ENCODE measurements around the gene EFNA5. TPM values are rescaled to one million over a fixed set of nuclear protein-coding genes. Genes with fewer than 3 reads are reported as not detected.

Gene EFNA5
- total RNA-seq, 1 donor from 2014 or later: 0.23 TPM

DNA sequence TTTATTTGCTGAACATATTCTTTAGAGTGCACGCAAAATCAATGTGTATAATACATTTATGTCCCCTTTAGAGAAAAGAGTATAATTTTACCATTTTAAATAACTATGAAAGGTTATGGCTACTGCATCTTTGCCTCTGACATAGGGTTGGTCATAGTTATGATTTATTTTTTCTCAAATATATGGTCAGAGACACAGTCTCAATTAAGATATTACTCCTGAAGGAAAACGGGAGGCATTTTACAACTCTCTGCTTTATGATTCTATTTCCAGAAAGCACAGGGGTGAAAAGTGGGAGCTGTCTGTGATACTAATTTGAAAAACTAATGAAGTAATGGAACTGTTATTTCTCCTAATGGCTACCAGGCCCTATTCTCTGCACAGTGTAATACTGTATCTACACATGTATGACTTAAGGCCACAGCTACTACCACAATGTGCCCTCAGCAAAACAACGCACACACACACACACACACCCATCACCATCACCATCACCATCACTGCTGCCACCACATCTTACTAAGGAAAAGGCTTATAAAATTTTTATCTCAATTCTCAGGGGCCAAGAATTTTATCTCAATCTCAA is 262.9 kb downstream of the EFNA5 start:
- intact Hi-C loops (cut with micrococcal nuclease): no loop called here

DNA sequence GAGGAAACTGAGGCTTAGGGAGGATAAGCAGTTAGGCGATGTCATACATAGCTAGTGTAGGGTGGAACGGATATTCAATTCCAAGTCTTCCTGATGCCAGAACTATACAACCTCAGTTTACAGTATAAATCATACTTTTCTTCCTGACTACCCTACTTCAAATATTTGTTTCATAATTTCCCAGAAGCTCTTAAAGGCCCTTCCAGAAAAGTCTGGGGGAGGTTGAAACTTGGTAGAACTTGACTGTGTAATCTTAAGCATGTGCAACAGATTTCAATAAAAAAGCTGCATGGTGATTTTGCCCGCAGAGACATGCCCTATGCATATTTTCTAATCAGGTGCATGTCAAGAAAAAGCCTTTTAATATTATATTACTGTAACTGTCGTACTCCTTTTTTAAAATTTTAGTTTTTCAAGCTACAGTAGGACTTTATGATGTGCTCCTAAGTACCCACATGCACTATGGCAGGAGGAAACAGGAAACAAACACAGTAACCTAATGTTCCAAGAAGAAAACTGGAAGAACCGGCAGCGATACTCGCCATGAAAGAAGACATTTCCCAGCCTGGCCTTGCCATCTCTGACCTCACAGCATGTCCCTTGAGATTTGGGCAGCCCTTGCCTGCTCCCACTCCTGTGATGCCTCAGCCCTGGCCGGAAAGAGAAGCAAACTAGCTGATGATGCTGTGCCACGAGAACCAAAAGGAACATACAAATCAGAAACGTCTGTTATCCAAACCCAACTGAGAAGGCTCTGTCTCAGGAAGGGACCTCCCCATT is 266.0 kb downstream of the EFNA5 start:
- intact Hi-C loops (cut with micrococcal nuclease): no loop called here

DNA sequence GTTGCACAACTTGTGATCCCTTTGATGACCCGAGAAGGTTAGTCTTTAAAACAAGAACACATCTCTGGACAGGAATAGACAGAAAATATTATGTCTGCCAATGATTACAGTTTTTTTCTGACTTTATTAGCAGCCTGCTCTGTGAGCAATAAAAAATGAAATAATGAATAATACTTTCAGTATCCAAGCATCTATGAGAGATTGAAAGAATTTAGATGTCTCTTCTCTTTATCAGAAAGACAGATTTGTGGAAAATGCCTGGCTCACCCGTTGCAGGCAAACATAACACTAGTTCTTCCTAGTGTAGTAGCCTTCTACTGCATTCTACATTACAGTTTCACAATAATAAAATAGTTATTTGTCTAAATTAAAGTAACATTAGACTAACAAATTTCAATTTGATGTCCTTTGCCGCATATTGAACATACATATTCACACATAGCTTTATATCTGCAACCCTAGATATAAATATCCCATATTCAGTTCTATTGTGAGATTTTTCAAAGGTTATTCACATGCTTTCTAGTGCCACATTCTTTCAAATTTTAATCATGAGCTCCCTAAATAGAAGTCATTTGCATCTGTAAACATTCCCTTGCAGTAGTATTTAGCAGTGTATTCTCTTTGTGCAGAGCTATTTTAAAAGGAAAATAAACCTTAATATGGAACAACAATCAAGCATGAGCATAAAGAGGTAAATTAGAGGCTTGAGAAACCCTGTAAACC is 267.3 kb downstream of the EFNA5 start:
- intact Hi-C loops (cut with micrococcal nuclease): no loop called here

DNA sequence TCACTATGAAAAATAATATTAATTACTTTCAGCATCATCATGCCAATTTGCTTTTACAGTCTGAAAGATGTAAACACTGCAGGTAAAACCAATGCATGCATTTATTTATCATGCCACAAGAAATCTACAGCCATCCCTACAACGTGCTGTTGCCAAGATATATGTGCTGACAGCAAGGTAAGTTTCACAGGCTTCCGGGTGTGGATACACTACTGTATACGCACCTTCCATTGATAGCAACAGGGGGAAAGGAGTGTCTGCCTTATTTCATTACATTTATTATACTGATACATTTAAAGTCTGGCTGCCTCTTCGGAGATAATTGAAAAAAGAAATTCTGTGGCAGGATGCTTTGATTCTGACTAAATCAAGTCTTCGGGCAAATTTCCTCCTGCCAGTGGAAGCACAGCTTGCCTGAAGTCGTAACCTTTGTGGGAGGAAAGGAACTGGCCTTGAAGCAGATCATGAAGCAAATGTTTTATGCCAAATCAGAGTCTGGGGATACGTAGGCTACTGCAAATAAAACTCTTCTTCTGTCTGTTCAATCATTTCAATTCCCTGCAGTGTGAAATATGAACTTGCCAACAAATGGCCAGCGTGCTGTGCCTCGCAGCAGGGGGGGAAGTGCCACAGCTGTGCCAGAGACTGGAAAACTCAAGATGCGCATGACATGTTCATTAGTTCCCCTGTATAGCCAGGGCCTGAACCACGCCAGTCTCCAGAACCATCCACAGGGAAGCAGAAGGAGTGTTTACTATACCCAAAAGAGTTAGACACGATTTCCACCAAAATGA is 268.1 kb downstream of the EFNA5 start:
- intact Hi-C loops (cut with micrococcal nuclease): no loop called here

DNA sequence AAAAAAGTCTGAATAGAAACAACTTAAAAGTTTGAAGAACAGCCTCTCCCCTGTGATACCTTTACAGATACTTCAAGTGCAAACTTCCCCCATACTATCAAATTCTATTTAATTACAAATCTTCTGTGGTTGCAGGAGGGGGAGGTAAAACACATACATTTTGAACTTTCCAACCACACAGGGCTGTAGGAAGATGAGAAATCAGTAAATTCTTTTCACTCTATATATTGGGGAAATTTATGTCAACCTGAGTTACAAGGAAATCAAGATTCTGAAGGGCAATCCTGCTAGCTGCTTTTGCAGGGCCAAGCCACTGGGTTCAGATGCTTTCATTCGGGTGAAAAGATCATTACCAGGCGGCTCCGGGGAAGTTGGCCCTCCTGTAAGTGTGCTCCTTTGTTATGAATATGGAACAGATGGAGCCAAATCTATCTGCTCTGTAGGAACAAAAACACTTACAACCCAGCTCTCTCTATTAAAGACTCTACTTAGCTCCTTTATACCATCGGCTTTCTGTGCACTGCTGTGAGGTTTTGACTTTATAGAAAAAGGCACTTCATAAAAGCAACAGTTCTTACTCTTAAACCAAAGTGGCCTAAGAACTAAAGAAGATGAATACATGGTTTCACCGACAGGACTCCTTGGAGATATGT is 269.1 kb downstream of the EFNA5 start:
- intact Hi-C loops (cut with micrococcal nuclease): no loop called here

DNA sequence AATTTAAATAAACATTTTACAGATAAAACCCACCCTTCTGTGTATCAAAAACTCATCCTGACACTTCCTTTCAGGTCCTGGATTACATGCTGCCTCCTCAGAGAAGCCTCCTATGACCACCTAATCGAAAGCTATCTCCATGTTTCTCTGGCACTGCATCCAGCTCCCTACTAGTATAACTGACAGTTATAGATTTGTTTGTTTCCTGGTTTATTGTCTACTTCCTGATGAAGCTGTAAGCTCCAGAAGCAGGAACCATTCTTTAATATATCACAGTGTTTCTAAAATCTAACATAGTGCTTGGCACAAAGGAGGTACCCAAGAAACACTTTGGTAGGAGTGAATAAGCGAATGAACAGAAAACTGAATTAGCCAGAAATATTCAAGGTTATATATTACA is 270.4 kb downstream of the EFNA5 start:
- intact Hi-C loops (cut with micrococcal nuclease): no loop called here

DNA sequence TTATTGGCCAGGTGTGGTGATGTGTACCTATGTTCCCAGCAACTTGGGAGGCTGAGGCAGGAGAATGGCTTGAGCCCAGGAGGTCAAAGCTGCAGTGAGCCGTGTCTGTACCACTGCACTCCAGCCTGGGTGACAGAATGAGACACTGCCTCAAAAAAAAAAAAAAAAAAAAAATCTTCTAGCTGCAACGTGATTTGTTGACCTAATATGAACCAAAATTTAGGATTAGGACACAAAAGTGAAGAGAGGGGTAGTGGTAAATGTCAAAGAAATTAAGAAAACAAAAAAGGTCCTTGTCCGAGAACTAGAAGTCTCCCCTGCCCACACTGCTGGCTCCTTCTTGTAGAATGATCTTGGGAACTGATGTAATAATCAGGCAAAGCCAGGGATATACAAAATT is 272.0 kb downstream of the EFNA5 start:
- intact Hi-C loops (cut with micrococcal nuclease): no loop called here

DNA sequence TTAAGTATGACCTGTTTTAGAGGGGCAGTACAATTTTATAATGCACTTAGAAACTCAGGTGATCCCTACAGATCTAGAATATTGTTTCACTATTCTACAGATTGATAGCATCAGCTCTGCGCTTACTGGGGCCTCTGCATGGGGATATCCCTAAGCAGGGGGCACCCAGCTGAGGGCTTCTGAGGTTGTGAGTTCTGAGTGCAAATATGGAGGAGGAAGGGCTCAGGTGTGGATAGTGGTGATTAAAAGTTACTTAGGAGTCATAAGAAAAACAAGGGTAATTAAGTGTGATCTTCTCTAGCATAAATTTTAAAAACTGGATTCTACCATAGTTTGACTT is 274.4 kb downstream of the EFNA5 start:
- intact Hi-C loops (cut with micrococcal nuclease): no loop called here

DNA sequence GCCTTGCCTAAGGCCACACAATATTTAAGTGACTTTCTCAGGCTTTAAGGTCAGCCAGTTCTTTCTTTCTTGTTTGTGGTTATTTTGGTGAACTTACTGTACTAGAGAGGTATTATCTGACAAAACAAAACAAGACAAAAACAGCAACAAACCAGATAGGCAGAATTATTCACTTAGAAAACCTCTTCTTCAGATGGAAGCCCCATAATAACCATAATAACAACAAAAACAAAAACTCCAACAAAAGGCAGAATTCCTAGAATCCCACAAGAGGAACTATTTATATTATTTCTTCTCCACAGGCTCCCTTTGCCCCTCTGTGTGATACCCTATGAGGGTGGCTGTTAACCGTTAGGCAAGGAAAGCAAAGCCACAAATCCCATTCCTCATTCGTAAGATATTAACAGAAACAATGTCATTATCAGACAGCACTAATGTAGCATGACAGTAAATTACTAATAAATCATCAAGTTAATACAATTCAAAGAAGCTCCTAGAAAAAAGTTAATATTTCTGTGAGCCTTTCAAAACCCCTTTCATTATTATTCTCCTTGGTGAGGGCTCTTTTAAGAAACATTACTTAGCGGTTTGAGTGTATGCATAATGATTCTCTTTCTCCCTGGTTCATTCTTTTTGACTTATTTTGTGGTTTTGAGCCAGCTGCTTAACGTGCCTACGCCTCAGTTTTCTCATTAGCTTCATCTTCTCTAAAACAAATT is 274.9 kb downstream of the EFNA5 start:
- intact Hi-C loops (cut with micrococcal nuclease): no loop called here

DNA sequence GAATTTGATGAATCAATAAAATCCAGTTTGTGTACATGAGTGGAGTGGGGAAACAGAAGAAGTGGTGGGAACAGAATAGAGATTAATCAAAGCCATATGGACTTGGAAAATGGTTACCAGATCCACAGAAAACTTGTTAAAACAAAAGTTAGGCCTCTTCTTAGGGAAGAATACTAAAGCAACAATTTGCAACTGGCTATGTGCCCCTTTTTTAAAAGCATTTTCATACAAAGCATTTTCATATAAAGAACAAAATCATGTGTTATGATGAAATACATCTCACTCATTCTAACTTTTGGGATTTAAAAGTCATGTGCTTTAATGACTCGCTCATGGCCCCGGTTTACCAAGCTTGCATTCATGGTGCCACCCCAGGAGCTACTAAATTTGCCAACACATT is 276.9 kb downstream of the EFNA5 start:
- intact Hi-C loops (cut with micrococcal nuclease): no loop called here

DNA sequence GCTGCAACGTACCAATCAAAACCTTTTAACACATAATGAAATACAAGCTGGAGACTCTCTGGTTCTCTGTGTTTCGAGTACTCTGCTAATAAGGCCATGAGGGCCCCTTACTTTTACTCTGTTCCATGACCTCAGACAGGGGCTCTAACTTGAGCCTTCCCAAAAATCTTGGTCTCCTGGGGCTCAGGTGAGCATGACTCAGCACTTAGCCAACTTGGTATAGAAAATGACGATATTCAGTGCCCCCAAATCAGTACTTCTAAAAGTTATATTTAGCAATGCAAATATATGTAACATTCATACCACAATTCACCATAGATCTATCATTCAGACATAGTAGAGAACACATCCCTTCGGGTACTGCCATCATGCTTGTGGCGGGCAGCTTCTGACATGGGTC is 278.9 kb downstream of the EFNA5 start:
- intact Hi-C loops (cut with micrococcal nuclease): no loop called here

DNA sequence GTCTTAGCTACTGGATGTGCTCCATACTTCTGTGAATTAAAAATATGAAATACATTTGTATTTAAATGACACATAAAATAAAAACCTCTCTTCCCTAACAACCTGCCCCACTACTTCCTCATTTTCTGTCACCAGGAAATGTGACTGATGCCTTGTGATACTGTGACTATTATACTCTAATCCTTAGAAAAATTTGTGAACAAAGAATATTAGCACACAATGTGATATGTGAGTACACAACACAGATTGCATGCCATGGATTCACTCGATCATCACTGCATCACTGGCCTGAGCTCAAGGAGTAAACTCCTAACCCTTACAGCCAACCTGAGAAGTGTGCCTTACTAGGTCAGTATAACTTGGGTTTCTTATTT is 281.0 kb downstream of the EFNA5 start:
- intact Hi-C loops (cut with micrococcal nuclease): loop anchor here (5.0 to 10.0 kb wide), 3 partner anchors 88 to 183 kb away; no protein-coding TSS in a partner anchor

DNA sequence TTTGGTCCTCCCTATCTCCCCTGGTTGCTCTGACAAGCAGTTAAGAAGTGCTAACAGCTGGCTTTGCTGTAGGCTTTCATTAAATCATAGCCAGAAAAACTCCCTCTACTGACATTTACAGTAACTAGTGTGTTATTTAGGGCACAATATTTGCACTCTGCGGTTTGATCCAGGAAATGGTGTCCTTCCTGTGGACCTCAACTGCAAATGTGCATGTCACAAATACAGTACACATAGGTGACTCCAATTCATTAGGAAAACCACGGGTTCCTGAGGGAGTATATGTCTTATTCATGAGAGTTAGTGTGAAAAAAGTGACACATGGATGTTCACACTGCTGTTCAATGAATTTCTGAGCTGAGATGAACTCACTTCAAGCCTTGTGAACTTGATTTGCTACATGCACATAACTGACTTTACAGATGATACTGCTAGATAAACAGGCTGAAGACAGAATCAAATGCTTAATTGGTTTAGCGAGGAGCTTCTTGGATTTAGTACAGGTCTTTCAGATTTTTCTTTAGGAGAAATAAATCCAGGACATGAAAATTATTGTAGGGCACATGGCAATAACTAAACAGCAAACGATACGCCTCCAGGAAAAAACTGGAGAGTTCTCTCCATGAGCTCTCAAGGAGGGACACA is 281.5 kb downstream of the EFNA5 start:
- intact Hi-C loops (cut with micrococcal nuclease): loop anchor here (5.0 to 10.0 kb wide), 3 partner anchors 88 to 183 kb away; no protein-coding TSS in a partner anchor

DNA sequence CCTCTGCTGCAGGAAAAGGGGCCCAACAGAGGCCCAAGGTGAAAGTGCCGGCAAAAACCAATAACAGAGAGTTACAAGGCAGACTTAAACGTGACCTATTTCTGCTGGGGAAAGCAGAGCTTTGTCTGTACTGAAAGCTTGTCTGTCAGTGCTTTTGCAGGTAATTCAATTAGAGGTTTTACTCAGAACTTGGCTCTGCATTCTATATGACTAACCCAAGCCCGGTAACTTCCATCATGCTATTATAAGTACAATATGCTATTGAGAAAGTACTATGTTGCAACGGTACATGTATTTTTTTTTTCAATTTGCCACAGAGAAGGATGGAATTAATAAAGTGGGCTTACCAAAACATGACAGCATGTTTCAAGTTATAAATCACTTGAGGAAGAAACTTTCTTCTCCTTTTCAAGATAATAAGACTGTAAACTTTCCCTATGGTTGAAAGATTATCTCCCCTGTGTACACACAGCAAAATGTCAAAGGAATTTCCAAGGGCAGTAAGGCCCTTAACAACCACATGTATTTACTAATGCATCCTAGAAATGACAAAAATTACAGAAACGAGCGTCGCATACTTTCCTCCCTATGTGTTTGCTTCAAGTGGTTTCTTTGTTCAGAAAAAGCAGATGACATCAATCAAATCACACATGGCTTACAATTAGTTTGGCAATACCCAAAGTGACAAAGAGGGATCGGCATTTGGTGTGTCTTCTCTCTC is 282.4 kb downstream of the EFNA5 start:
- intact Hi-C loops (cut with micrococcal nuclease): loop anchor here (5.0 to 10.0 kb wide), 3 partner anchors 89 to 184 kb away; no protein-coding TSS in a partner anchor

DNA sequence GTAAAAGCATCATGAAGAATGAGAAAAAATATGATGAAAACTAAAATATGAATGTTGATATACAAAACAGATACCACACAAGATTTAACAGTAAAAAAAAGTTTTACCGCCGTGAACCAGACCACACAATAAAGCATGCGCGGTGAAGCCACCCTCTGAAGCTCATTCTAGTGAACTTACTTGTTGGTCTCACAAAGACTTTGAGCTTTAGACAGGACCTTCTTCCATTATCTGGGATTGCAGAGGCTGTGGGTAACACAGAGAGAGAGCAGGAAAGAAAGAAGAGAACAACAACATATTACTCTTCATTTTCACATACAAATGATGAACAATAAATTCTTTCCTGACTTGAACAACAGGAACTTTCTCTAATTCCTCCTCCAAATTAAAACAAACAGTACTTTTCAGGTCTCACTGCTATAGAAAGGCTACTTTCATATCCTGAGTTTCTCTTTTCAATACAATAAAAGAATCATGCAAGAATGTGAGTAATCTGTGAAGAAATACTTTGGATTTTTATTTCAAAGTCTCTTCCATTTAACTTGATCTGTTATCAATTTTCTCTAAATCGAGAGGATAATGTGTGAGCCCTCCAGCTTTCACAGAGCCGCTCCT is 283.1 kb downstream of the EFNA5 start:
- intact Hi-C loops (cut with micrococcal nuclease): loop anchor here (5.0 to 10.0 kb wide), 3 partner anchors 90 to 185 kb away; no protein-coding TSS in a partner anchor

DNA sequence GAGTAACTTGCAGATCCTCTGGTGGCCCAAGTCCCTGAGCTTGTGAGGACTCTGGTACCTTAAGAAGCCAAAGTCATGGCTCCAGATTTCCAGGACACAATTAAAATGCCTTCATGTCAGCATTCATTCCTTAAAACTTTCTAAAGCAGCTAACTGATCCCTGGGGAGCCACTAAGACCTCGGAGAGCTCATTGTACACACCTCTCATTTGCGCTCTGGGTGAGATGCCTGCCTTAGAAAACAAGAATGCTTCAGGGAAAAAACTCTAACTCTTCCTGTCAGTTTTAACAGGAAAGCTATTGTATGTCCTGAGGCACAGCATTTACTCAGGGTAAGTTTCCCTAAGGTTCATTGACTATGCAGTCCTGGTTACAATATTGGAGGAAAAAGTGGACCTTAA is 285.0 kb downstream of the EFNA5 start:
- intact Hi-C loops (cut with micrococcal nuclease): loop anchor here (5.0 to 10.0 kb wide), 3 partner anchors 92 to 187 kb away; no protein-coding TSS in a partner anchor

DNA sequence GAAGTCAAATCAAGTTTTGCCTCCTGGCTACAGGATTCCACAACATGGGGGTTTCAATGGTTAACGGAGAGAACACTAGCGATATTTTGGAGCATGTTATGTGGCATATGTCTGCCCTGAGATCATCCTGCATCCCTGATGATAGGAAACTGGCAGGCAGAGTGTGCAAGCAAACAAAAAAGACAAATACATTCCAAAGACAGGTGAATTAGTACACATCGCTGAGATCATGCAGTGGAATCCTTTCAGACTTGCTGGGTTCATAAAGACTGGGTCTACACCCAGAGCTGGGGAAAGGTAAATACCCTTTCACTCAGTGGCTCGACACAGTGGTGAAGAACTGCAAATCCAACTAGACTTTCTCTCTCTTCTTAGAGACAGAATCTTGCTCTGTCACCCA is 286.5 kb downstream of the EFNA5 start:
- intact Hi-C loops (cut with micrococcal nuclease): loop anchor here (10.0 kb wide), 1 partner anchor 121 kb away; no protein-coding TSS in a partner anchor

DNA sequence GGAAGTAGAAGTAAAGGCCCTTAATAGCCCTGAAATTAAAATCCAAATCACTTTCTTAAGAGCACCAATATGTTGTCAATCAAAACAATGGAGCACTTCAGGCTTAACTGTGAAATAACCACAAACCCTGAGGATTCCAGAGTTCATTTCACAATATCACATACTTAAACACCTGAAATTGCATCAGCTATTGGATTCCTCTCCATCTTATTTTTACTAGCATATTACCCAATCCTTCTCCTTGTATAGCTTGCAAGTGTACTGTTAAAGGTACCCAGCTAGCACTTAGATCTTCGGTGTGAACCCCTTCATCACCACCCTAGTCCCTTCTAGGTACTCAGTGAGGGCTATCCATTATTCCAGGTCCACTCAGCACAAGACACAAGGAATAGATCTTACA is 287.3 kb downstream of the EFNA5 start:
- intact Hi-C loops (cut with micrococcal nuclease): loop anchor here (10.0 kb wide), 1 partner anchor 121 kb away; no protein-coding TSS in a partner anchor

Data from T-helper 2 cell treated with Interferon-gamma antibody and Interleukin-4, amounts not matched to agents 100 ng/mL and 5 ng/mL, for 36 hours (primary cell).